T-helper 22 cell (primary cell): ENCODE measurements around the gene ARSD.
"Not testable (repeated sequence)": the region's sequence is repeated elsewhere in the genome, so short reads cannot be mapped to it uniquely, and the experiment has no call there.

Experiments used
- DNase-seq: peaks from one replicate; pipeline ENCODE4 v3.0.0-alpha.2; 2020; ENCODE audit warnings: low read depth

Gene ARSD, protein sequence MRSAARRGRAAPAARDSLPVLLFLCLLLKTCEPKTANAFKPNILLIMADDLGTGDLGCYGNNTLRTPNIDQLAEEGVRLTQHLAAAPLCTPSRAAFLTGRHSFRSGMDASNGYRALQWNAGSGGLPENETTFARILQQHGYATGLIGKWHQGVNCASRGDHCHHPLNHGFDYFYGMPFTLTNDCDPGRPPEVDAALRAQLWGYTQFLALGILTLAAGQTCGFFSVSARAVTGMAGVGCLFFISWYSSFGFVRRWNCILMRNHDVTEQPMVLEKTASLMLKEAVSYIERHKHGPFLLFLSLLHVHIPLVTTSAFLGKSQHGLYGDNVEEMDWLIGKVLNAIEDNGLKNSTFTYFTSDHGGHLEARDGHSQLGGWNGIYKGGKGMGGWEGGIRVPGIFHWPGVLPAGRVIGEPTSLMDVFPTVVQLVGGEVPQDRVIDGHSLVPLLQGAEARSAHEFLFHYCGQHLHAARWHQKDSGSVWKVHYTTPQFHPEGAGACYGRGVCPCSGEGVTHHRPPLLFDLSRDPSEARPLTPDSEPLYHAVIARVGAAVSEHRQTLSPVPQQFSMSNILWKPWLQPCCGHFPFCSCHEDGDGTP

DNA sequence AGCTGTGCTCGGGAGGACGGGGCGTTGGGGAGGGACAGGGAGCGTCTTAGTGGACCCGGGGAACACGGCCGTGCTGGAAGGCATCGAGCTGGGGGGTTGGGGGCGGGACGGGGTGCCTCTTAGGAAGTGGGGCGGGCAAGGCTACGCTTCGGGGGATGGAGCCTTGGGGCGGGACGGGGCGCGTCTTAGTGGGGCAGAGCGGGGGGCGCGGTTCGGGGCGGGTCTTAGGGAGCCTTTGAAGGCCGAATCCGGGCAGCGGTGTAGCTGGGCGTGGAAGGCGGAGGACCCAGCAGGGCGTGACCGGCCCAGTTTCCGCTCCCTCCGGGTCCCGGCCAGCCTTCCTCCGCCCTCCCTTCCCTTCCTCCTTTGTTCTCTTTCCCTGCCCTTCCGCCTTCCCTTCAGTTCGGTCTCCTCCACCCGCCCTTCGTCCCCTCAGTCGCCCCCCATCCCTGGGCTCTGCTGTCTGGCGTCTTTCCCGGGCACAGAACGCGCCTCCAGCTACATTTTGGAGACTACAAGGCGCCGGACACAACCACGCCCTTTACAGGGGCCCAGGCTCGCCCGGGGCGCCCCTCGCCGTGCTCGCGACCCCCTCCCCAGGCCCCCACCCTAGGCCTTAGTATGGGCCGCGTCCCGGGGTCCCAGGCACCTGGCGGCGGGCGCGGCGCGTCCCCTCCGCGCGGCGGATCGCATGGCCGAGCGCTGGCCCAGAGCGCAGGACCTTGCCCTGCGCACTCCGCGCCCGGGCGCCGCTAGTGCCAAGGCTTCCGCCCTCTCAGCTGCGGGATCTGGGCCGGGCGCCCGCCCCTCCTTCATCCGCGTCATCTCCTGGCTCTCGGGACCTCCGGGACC, at the start of gene ARSD:
Gene ARSD, minus strand, starts transcription at position 757 of the 852 bp plus-strand sequence. Its CDS starts 64 bp downstream, at position 693.
- DNase-seq = peak; percentile 25

GRCh38 chrX:2978639-2979038, 49.5 kb upstream of the ARSD start:
- DNase-seq = not testable (repeated sequence)

- no peak for DNase-seq
Measured at GRCh38 chrX:2974961-2975360, 45.8 kb upstream of the ARSD start.

- DNase-seq = no peak
Measured at GRCh38 chrX:2972391-2972790, 43.3 kb upstream of the ARSD start.

DNA sequence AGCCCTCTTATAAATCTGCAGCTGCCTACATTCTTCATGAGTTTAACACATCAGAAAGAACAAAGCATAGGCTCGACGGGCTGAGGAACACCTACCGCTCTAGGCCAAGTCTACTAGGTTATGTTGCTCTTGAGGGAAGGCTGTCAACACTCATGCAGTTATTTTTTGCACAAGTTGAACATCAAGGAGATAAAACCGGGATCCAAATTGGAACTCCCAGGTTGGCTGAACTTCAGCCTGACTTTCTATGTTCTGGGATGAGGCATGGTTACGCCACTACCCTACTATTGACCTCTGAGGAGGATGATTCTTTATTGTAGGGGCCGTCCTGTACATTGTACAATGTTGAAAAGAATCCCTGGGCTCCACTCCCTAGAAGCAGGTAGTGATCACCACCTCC, 39.9 kb upstream of the ARSD start:
- no peak for DNase-seq

- no peak for DNase-seq
Measured at GRCh38 chrX:2967998-2968909, 39.1 kb upstream of the ARSD start.

DNA sequence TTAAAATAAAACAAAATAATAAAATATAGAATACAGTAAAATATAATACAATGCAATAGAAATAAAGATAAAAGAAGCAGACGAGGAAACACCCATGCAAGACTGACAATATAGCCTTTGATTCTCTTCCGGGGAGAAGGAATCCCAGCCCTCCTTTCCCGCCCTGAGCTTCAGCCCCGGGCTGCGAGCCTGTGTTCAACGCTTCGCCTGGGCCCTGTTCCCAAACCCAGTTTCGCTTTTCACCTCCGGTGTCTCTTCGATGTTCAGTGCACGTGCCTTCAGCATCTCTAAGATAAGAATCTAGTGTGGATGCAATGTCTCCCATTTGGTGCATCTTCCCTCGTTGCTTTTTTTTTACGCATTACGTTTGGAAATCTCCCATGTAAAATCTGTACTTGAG, 38.4 kb upstream of the ARSD start:
- DNase-seq = no peak

DNA sequence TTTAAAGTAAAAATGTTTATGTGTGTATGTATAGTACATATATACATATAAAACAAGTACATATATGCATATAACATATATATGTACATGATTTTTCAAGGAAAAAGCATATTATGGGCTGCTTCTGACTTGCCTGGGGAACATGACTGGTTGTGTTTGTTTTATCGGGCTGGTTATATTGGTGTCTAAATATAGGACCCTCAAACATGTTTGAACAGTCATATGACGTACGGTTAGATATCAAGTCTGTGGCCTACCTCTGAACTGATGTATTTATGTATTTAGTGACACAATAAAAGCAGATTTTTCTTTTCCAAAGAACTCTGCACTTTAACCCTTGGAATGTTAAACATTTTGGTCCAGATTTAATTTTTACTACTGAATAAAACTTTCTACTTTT, 37.9 kb upstream of the ARSD start:
- no peak for DNase-seq

- DNase-seq = no peak
Measured at GRCh38 chrX:2965965-2966364, 36.8 kb upstream of the ARSD start.

DNA sequence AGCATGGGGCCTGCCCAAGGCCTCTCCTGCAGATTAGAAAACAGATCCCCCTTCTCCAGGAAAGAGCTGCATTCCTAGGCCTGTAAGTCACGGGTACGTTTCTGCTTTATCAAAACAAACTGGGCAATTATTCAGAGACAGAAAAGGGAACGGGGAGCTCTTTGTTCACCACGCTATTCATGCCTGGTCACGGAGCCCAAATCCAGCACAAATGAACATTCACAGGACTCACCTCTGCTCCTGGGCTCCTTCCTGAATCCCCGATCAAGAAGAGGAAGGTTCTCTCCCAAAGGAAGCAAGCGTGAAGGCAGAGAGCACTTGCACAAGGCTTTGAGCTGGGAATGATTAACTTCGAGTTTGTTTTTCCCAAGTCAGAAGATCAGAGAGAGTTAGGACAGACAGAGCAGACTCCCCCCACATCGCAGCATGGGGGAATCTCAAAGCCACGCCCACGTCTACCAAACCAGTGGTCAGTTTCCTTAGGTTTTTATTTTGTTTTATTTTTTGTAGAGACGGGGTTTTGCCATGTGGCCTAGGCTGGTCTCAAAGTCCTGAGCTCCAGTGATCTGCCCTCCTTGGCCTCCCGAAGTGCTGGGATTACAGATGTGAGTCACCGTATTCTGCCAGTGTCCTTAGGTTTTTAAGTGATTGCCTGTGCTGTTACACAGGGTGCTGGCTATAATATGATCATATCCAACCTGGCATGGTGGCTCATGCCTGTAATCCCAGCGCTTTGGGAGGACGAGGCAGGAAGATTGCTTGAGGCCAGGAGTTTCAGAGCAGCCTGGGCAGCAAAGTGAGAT, 35.1 kb upstream of the ARSD start:
- not testable (repeated sequence) for DNase-seq

- DNase-seq = not testable (repeated sequence)
Measured at GRCh38 chrX:2963449-2963848, 34.3 kb upstream of the ARSD start.

DNA sequence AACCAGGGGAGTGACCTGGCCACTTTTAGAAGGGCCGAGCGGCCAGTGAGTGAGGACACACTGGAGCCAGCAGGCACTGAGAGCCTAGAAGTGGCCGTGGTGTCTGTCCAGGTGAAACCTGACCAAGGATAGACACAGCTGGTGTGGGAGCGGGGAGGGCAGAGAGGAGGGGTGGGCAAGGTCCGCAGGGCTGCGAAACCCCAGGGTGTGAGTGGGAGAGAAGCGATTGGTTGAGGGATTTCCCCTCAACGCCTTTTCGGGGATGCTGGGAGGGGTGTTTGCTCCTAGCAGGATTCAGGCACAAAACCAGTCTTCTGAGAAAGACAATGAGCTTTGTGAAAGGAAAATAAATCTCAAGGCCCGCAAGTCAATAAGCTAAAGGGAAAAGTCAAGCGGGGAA, 33.2 kb upstream of the ARSD start:
- no peak for DNase-seq

DNA sequence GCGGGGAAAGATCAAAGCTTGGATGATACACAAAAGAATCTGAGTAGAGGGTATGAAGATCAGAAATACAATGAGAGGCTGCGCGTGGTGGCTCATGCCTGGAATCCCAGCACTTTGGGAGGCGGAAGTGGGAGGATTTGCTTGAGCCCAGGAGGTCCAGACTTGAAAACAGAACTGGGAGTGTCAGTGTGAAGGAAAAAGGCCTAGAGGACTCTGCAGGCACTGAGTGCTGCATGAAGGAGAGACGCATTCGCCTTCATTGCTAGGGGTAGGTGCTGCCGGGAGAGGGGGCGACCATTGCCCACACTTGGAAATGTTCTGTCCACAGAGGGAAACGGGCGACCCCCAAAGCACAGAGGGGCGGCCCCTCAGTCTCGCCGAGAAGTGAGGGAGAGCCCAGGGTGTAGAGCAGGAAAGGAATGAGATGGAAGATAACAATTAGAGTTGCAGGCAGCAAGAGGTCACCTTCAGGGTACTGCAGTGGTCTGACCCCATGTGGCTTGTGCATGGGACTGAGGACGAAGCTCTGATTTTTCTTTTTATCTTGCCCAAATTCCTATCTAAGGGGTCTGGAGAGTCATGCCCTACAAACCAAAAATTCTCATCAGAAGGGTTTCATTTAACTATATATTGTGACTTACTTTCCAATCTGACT, 31.8 kb upstream of the ARSD start:
- no peak for DNase-seq

GRCh38 chrX:2958199-2958598, 29.1 kb upstream of the ARSD start:
- DNase-seq = no peak

DNA sequence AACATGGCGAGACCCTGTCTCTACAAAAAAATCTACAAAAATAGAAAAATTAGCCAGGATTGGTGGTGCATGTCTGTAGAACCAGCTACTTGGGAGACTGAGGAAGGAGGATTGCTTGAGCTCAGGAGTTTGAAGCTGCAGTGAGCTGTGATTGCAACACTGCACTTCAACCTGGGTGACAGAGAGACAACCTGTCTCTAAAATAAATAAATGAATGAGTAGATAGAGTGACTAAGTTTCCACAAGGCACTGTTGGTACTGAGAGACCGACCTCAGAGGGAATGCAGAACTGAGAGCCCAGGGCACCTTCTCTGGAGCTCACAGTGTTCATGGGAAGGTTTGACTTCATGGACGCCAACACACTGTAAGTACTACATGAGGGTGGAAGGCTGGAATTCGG, 26.7 kb upstream of the ARSD start:
- DNase-seq = no peak

GRCh38 chrX:2955281-2955680, 26.1 kb upstream of the ARSD start:
- DNase-seq = no peak

DNA sequence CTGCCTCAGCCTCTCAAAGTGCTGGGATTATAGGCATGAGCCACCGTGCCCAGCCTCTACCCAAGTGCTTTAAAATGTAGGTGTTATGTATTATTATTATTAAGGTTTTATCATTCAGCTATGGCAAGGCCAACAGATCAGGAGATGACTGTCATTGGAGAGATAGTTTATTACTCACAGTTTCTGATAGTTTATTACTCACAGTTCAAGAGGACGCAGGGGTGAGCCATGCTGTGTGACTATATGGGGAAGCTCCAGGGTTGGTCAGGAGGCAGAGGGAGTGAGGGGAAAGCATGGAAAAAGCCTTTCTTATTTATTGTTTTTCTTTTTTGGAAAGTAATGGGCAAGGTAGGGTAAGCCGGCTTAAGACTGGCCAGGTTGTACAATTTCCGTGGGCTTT, 25.4 kb upstream of the ARSD start:
- DNase-seq = no peak

DNA sequence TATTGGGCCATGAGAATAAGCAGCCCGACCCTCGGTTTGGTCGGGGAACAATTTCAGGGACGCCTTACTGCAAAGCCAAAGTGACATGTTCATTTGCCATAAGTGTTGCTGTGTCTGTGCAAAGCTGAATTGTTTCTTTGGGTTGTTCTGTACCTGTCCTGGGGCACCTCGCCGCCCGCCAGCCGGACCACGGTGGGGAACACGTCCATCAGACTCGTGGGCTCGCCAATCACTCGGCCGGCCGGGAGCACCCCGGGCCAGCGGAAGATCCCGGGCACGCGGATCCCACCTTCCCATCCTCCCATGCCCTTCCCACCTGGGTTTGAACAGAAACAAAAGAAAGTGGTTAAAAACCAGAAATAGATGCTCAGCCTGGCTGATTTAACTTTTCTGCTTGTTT, 8.8 kb upstream of the ARSD start:
- not testable (repeated sequence) for DNase-seq

- DNase-seq = no peak
Measured at GRCh38 chrX:2934715-2935710, 5.9 kb upstream of the ARSD start.
